Kidney epithelial cell (primary cell): ENCODE measurements around the gene PUDP. TPM values are rescaled to one million over a fixed set of nuclear protein-coding genes. Genes with fewer than 3 reads are reported as not detected.
"Not testable (repeated sequence)": the region's sequence is repeated elsewhere in the genome, so short reads cannot be mapped to it uniquely, and the experiment has no call there.

Experiments used
- DNase-seq: peaks from one replicate; pipeline ENCODE4 v3.0.0-alpha.2; 2010; ENCODE audit warnings: low read depth
- H3K27me3 ChIP-seq: 2 replicates; pipeline ENCODE4 v1.6.0; 2011; ENCODE audit warnings: low read length; ENCODE audit not compliant: control insufficient read depth, insufficient read depth
- H3K36me3 ChIP-seq: 2 replicates; pipeline ENCODE4 v1.5.1; 2011; ENCODE audit warnings: low read length; ENCODE audit not compliant: control insufficient read depth, insufficient read depth
- H3K4me3 ChIP-seq: 2 replicates; pipeline ENCODE4 v1.5.1; 2011; ENCODE audit warnings: low read depth, mild to moderate bottlenecking, control low read depth, low read length
- total RNA-seq: library from RNA; depleted of rRNA; stranded (reverse); fragments of >200 nt; gene quantifications from 2 replicates; pipeline ENCODE4 v1.2.3, GENCODE V29; 2015
- TF ChIP-seq, protein P1 (sequence below): IDR thresholded peaks from 2 replicates; pipeline ENCODE4 v1.5.1; 2011; ENCODE audit warnings: mild to moderate bottlenecking, moderate library complexity, low read length, control low read depth, inconsistent platforms; ENCODE audit not compliant: insufficient read depth, poor library complexity, severe bottlenecking

Gene PUDP
- total RNA-seq, 1 donor from 2014 or later, result 14.6 TPM

DNA sequence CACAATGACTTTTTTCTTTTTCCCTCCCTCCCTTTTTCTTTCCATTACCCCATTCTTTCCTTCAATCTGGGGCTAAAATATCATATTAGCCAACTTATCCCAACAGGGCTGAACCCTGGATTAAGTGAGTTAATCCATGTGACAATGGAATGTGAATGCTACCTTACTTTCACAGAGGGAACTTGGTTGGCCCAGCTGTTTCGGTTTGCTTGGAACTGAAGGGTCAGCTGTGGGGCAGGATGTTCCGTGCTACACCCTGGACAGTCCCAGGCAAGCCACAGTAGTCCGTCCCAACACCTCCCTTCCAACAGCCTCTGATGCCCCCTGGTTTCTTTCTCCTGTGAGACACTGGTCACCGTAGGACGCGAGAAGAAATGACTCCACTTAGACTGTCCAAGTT is 95.4 kb downstream of the PUDP start:
- Histone ChIP-seq H3K27me3 (no peaks in the 10 kb centered on the region), H3K36me3 (no peaks in the 10 kb centered on the region), H3K4me3 (no peak overlapping the region)
- no peak for DNase-seq
- TF ChIP-seq, protein P1, sequence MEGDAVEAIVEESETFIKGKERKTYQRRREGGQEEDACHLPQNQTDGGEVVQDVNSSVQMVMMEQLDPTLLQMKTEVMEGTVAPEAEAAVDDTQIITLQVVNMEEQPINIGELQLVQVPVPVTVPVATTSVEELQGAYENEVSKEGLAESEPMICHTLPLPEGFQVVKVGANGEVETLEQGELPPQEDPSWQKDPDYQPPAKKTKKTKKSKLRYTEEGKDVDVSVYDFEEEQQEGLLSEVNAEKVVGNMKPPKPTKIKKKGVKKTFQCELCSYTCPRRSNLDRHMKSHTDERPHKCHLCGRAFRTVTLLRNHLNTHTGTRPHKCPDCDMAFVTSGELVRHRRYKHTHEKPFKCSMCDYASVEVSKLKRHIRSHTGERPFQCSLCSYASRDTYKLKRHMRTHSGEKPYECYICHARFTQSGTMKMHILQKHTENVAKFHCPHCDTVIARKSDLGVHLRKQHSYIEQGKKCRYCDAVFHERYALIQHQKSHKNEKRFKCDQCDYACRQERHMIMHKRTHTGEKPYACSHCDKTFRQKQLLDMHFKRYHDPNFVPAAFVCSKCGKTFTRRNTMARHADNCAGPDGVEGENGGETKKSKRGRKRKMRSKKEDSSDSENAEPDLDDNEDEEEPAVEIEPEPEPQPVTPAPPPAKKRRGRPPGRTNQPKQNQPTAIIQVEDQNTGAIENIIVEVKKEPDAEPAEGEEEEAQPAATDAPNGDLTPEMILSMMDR, result no peak

DNA sequence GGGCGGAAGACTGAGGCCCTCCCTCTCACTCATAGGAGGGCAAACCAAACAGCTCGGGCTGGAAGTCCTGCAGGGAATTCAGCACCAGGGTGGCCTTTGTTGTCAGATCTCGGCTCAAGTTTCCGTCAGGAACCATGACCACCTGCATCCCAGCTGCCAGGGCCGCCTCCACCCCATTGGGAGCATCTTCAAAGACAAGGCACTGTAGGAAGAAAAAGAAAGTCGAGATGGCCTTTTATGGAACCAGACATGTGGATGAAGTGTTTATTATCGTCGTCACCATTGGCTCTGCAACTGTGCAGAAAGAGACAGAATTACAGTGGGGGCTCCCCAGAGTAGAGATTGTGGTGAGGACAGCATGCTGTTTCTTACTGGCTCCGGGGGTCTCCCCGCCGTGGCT is 97.7 kb downstream of the PUDP start:
- Histone ChIP-seq H3K36me3 (no peaks in the 10 kb centered on the region), H3K27me3 (no peaks in the 10 kb centered on the region), H3K4me3 (no peak overlapping the region)
- TF ChIP-seq, protein P1, result no peak
- DNase-seq, result no peak

DNA sequence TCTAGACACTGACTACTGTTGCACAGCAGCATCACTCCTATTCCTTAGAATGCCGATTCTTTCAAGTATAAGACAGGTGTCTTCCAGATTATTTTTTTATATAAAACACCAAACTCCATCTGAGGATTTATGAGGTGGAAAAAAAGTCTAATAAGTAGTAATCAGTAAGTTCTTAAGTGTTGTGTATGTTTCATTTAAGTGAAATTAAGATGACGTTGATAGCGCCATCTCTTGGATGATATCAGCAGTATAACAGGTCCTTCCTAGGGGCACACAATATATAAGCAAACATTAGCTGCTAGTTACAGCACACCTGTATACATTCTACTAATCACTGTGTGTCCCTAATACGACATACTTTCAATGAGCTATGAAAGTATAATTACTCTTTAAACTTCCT is 100.0 kb downstream of the PUDP start:
- H3K4me3 ChIP-seq, result no peak overlapping the region
- H3K36me3 ChIP-seq, result no peaks in the 10 kb centered on the region
- DNase-seq, result no peak
- TF ChIP-seq, protein P1, result no peak
- no peaks in the 10 kb centered on the region for H3K27me3 ChIP-seq

DNA sequence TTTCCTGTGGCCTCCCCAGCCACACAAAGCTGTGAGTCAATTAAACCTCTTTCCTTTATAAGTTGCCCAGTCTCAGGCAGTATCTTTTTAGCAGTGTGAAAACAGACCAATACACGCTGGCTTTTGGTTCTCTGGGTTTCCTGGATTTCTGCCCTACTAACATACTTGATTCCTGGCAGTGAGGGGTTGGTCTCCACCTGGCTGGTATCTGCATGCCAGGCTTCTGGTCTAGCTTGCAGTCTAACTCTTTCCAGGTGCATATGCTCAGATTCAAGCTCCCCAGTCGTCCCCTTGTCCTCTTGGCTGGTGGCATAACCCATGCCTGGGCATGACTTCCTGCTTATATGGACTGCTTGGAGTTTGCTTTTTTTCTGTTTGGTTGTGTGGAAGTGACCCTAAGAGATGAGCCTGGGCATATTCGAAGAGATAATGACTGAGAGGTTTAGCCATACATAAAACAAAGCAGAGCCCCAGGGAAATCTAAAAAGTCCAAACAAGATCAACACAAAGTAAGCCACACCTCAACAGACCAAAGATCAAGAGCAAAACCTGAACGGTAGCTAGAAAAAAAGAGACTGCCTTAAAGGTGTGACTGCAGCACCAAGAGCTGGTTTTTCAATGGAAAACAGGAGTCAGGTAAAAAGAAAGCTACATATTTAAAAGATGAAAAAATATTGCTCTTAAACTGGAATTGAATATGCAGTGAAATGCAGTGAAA is 102.6 kb downstream of the PUDP start:
- Histone ChIP-seq H3K4me3 (no peak overlapping the region), H3K36me3 (no peaks in the 10 kb centered on the region), H3K27me3 (no peaks in the 10 kb centered on the region)
- no peak for DNase-seq
- TF ChIP-seq, protein P1, result no peak

DNA sequence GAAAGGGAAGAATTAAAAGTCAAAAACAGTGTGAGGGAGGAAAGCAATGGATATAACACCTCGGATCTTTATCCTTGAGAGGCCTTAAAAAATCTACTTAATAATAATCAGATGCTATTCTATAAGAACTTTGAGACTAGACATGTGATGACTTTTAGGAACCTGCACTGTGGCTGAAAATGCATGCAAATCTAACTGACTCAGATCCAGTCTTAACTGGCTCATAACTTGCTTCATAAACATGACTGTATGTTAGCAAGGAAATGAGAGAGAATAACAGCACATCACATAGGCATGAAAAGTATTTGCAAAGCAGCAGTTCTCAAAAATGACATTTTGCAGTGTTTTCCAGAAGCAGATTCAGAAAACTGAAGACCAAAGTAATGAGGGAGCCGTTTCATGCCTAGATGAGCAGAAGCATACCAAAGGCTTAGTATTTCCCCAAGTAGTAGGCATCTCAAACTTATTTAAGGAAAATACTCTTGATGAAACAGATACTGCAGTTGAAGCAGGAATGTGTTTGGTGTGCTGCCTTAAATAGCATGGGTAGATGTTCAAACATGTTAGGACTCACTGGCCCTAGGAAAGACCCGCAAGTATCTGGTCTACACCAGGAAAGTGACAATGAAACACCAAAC is 104.0 kb downstream of the PUDP start:
- peak; percentile 16 for DNase-seq
- H3K4me3 ChIP-seq, H3K36me3 ChIP-seq, H3K27me3 ChIP-seq: not testable (repeated sequence)

DNA sequence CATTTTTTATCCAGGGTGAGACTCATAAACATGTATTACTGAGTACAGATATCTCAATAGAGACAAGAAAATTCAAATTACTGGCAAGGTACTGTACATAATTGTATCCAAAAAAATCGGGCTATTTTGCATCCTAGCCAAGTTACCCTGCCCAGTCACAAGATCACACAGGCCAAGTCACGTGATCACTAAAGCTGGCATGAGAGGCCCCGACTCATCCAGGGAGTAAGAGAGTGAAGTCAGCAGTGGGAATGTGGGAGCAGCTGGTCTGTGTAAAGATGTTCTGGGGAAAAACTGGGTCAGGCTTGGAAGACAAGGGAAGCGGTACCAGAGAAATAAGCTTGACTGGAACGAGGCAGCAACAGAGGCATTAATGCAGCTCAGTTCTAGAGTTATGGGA is 119.7 kb downstream of the PUDP start:
- no peaks in the 10 kb centered on the region for H3K36me3 ChIP-seq
- no peak overlapping the region for H3K4me3 ChIP-seq
- no peaks in the 10 kb centered on the region for H3K27me3 ChIP-seq
- TF ChIP-seq, protein P1, result no peak
- DNase-seq, result no peak
